Stimulated activated naive CD8-positive, alpha-beta T cell treated with anti-CD3 and anti-CD28 coated beads, Interleukin-15, Interleukin-2, amounts not matched to agents 100 ng/mL and 50 ng/mL, for 24 hours (primary cell): ENCODE measurements around the gene USP51.
"Not testable (repeated sequence)": the region's sequence is repeated elsewhere in the genome, so short reads cannot be mapped to it uniquely, and the experiment has no call there.

ENCODE experiments used
- H3K27ac Mint-ChIP-seq: one replicate; pipeline ENCODE4 v1.8.0; 2021; ENCODE audit warnings: mild to moderate bottlenecking, mixed read lengths
- H3K27me3 Mint-ChIP-seq: one replicate; pipeline ENCODE4 v1.8.0; 2021; ENCODE audit warnings: mixed read lengths
- H3K36me3 Mint-ChIP-seq: one replicate; pipeline ENCODE4 v1.8.0; 2021; ENCODE audit warnings: low read depth, mixed read lengths
- H3K4me1 Mint-ChIP-seq: one replicate; pipeline ENCODE4 v1.8.0; 2021; ENCODE audit warnings: low read depth, mixed read lengths
- H3K4me3 Mint-ChIP-seq: one replicate; pipeline ENCODE4 v1.8.0; 2021; ENCODE audit warnings: mild to moderate bottlenecking, mixed read lengths
- H3K9me3 Mint-ChIP-seq: one replicate; pipeline ENCODE4 v1.8.0; 2021; ENCODE audit warnings: mixed read lengths

The USP51 gene

DNA sequence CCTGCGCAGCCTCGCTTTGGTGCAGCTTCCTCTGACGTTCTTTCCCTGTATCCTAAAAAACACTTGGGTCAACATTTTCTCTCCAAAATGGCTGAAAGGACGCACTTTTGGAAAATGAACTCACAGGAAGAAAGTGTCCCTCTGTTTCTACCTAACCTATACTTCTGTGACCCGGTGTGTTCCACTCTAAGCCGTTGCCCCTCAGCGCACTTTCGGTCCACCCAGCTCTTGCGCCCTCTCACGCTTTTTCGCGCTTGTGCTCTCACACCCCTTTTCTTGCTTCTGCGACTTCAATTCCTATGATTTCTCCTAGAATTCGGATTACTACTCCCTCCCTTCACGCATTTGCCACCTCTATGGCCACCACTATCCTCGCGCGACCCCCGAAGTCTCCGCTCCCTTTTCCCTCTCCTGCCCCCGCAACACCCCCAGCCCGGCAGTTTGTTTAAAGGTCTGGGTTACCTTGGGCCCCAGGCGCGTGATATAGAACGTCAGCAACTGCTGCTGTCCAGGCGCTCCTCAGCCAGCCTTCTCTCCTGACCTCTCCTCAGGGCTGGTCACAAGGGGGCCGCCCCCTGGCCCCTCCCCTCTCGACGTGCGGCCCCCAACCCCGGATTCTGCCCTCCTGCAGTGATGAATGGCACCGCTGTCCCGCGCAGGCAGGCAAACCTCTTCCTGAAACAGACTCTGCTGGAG is at the start of gene USP51:
USP51 (minus strand) TSS at position 535 of the 696 bp plus-strand sequence. CDS start 909 bp downstream, outside the sequence.
- H3K9me3 Mint-ChIP-seq = no peaks in the 10 kb centered on the region
- H3K4me1 Mint-ChIP-seq = peaks cover 14% of the 10 kb centered on the region
- no peaks in the 10 kb centered on the region for H3K36me3 Mint-ChIP-seq
- H3K27me3 Mint-ChIP-seq = no peaks in the 10 kb centered on the region
- H3K27ac Mint-ChIP-seq = peak within 1 kb of the TSS; percentile 89
- peak within 1 kb of the TSS; percentile 87 for H3K4me3 Mint-ChIP-seq

DNA sequence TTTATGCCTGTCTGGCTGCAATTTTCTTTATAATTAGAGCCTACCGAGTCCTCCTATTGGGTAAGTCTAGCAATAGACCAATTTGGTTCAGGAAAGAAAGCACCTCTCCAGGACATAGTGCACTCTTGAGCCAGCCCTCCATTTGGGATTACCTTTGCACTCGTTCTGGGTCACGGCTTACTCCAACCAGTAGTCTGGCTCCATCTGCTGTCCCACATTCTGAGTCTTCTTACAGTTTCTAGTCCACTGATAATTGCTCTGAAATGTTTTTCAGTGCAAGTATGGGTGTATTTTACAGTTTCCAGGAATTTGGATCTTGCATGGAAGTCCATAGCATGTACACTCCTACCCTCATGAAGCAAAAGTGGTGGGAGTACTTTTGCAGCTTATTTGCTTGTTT is 34.8 kb upstream of the USP51 start:
- Mint-ChIP-seq H3K9me3 (no peaks in the 10 kb centered on the region), H3K27me3 (peaks cover 4% of the 10 kb centered on the region), H3K36me3 (no peaks in the 10 kb centered on the region), H3K4me1 (no peaks in the 10 kb centered on the region), H3K4me3 (no peak overlapping the region), H3K27ac (no peak overlapping the region)

DNA sequence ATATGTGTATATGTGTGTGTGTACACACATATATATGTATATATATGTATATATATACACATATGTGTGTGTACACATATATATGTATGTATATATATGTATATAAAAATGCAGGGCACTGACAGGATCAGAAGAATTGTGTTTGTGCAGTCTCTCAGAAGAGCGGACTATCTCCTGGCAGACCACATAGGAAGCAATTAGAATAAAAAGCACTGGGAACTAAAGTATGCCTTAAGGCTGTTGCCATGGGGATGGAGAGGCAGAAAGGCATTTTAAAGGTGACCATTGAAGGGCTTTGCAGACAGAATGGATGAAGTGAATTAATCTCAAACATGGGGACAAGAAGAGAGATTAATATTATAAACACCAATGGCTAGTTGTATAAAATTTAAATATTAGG is 33.7 kb upstream of the USP51 start:
- Mint-ChIP-seq H3K27ac (no peak overlapping the region), H3K9me3 (no peaks in the 10 kb centered on the region), H3K36me3 (no peaks in the 10 kb centered on the region), H3K27me3 (peaks cover 4% of the 10 kb centered on the region), H3K4me1 (no peaks in the 10 kb centered on the region), H3K4me3 (no peak overlapping the region)

DNA sequence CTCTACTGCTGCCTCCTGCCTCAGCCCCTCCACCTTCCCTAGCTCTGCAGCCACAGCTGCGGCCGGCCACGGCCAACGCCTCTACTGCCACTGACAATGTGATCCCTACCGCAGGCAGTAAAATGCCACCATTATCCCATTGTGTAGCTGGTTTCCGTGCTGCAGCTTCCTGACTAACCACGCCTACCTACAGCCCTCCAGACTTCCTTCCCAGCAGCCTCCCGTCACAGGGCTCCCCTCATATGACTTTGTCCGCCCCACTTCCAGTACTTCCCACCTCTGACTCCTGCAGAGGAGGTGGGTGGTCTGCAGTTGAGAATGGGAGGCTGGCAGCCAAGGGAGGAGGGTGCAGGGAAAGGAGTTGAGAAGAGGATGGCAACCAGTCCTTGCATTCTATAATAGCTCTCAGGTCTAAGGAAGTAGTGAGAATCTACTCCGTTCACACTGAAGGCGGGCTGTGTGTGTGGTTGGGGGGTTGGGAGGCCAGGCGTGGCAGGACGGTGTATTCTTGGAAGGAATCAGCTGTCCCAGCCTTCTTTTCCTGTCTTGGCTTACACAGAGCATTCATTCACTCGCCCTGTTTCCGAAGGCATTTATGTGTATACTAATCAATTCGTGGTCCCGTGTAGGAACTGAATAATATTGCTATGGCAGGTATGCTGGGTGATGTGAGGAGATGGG is 33.1 kb upstream of the USP51 start:
- Mint-ChIP-seq H3K27ac (no peak overlapping the region), H3K27me3 (peaks cover 4% of the 10 kb centered on the region), H3K36me3 (no peaks in the 10 kb centered on the region), H3K4me1 (no peaks in the 10 kb centered on the region), H3K9me3 (no peaks in the 10 kb centered on the region), H3K4me3 (no peak overlapping the region)

DNA sequence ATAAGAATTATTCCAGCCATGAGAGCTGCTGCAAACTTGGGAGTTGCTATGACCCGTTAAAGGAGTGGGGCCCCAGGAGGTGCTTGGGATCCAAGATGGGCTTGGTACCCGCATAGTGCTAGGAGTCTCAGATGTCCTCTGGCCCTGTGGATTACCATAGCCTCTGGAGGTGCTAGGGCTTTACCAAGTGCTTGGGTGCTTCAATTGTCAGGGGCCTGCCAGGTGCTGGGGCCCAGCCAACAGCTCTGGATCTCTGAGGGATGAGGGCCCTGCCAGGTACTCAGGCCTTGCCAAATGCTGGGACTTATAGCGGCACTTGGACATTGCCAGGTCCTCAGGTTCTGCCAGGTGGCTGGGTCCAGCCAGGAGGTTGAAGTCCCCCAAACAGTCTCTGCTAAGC is 32.0 kb upstream of the USP51 start:
- Mint-ChIP-seq H3K27ac (no peak overlapping the region), H3K27me3 (peaks cover 4% of the 10 kb centered on the region), H3K4me3 (no peak overlapping the region), H3K9me3 (no peaks in the 10 kb centered on the region), H3K4me1 (no peaks in the 10 kb centered on the region), H3K36me3 (no peaks in the 10 kb centered on the region)

DNA sequence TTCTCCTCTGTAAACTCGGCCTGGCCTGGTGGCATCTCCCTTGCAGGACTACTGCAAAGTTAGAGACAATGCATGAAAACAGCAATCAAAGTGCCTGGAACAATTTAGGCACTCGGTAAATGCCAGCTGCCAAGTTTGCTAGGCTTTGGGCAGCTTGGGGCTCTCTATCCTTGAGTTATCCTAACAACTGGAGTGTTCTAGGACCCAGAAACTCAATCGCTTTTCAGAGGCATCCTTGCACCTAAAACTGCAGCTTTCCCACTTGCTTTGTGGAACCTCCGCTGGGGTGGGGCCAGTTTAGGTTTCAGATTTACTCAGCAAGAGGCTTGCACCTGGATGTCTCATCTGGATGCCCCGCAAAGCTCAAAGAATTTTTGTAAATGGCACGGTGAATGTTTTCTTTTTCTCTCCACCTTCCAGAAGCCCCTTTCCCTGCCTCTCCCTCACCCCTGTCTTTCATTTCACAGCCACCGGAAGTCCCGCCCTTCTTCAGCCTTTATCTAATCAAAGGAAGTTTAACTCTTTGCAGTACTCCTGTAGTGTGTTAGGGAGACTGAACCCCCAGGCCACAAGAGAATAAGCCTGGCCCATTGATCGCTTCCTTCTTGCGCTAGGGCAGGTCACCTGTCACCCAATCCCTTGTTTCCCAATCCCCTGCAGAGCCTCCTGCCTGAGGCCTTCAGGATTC is 27.3 kb upstream of the USP51 start:
- not testable (repeated sequence) for H3K36me3 Mint-ChIP-seq, H3K9me3 Mint-ChIP-seq, H3K4me1 Mint-ChIP-seq, H3K27ac Mint-ChIP-seq, H3K4me3 Mint-ChIP-seq, H3K27me3 Mint-ChIP-seq

DNA sequence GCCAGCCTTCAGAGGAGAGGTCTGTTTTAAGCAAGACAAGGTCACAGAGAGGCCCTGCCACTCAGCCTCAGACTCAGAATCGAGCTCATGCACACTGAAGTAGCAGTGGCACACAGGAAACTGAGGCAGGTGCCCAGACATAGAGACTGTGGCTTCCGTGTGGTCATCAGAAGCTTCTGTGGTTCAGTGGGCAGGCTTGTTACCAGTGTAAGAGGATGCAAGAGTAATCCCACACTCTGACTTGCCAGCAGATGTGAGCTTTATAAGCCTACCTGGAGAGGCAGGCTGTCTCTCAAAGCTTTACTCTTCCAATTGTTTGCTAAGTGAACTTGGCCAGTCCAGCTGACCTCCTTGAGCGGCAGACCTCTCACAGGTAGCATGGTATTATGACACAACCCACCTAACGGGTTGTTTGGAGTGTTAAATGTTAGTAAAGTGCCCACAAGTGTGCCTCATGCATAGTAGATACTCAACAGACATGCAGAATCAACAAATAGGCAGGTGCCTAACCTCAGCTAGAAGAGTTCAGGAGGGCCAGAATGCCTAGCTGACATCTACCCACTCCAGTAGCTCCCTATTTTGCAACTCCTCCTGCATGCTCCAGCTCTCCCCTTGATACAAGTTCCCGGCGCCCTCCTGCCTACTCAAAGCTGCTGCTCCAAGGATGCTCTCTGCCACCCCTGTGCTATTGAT is 23.5 kb upstream of the USP51 start:
- not testable (repeated sequence) for H3K27me3 Mint-ChIP-seq, H3K27ac Mint-ChIP-seq, H3K4me1 Mint-ChIP-seq, H3K36me3 Mint-ChIP-seq, H3K4me3 Mint-ChIP-seq, H3K9me3 Mint-ChIP-seq

DNA sequence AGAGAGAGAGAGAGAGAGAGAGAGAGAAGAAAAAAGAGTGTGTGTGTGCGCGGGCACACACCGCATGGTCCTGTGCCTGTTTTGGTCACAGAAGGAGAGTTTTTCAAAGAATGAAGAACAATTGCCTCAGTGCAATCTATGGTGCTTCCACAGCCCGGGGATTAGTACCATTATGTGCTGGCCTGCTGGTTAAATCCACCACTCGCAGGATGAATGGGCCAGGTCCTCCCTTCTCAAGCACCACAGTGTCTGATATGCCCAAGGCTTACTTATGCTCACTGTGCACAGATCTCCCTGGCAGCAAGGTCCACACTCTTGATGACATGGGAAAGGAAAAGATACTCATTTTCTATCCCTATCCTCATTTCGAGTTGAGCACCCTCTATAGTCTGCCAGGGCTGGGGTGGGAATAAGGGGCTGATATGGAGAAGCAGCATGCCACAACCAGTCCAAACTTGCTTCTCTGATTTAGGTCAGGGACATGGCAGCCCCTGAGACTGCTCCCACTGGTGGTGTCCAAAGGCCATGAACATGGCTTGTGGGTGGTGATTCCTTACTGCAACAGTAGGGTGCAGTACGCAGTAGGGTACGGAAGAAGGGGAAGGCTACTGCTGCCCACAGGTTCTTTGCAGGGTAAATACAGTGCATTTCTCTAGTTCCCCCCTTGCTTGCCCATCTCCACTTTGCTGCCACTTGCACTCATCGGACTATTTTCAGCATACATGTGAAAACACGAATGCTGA is 18.9 kb upstream of the USP51 start:
- H3K27ac Mint-ChIP-seq, H3K4me3 Mint-ChIP-seq, H3K9me3 Mint-ChIP-seq, H3K36me3 Mint-ChIP-seq, H3K4me1 Mint-ChIP-seq, H3K27me3 Mint-ChIP-seq: not testable (repeated sequence)

DNA sequence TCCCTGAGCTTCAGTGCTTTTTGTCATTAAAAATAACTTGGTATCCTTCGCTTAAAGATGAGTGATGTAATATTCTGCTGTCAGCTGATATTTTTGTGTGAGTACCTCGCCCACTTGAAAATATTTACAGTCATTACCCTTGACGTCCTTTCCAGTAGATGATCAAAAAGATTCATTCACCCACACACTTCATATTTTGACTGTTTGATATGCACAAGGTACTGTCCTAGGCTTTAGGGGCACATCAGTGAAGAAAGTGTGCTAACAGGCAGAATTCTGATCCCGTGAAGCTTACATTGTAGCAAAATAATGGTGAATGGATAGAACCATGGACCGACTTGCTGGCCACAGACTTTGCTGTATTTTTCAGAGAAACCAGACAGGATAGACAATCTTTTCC is 18.1 kb upstream of the USP51 start:
- H3K9me3 Mint-ChIP-seq, H3K27me3 Mint-ChIP-seq, H3K27ac Mint-ChIP-seq, H3K4me1 Mint-ChIP-seq, H3K4me3 Mint-ChIP-seq, H3K36me3 Mint-ChIP-seq: not testable (repeated sequence)

DNA sequence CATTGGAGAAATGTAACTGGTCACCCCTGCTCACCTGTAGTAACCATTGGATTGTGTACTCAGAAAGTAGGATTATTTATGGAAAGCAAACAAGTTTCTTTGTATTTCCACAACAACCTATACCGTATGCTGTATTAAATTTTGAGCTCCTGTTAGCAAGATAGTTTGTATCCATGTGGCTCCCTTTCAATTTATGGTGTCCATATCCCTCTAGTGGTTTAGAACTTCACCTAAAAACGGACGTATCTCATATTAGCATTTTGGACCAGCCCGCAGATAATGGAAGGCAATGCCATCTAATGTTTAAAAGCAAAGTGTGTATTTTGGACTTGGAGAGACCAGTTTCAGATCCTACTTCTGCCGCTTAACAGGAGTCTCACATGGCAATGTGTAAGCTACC is 17.4 kb upstream of the USP51 start:
- not testable (repeated sequence) for H3K27ac Mint-ChIP-seq, H3K27me3 Mint-ChIP-seq, H3K4me3 Mint-ChIP-seq, H3K9me3 Mint-ChIP-seq, H3K4me1 Mint-ChIP-seq, H3K36me3 Mint-ChIP-seq

DNA sequence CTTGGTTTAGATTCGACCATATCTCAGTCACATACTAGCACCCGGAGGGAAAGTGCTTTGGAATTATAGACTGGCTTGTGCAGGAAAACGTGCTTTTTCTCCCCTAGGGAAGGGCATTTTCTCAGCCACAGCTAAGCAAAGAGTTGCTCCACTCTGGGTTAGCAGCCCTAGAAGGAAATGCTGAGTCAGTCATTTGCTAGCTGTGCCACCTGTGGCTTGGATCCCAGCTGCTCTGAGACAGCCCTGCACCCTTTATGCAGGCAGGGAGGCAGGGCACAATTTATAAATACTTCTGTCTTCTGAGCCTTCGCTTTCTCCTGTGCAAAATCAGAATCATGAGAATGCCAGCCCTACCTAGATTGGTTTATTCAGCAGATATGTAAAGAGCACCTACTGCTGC is 1.3 kb upstream of the USP51 start:
- no peak overlapping the region for H3K27ac Mint-ChIP-seq
- H3K27me3 Mint-ChIP-seq = no peaks in the 10 kb centered on the region
- no peak overlapping the region for H3K4me3 Mint-ChIP-seq

DNA sequence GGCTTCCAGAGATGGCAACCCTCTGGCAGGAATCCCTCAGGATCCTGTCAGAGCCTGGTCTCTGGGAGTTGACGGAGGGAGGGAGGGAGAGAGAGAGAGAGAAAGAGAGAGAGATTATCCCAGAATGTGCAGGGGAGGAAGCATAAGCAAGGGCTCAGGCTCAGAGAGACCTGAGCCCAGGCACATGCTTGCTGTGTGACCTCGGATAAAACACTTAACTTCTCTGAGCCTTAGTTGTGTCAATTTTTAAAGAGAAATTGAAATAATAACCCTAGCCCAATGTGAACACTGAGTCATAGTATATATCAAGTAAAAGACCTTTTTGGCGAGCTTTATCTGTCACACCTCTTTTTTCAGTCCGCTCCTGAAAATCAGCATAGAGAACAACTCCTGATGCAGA is 473 bp upstream of the USP51 start:
- Mint-ChIP-seq H3K36me3 (no peaks in the 10 kb centered on the region), H3K27me3 (no peaks in the 10 kb centered on the region), H3K4me1 (peaks cover 14% of the 10 kb centered on the region), H3K9me3 (no peaks in the 10 kb centered on the region), H3K4me3 (peak overlapping the region; percentile 87), H3K27ac (peak overlapping the region; percentile 40)

More for the DNA sequence above, 1.3 kb upstream of the USP51 start:
- Mint-ChIP-seq H3K36me3 (no peaks in the 10 kb centered on the region), H3K4me1 (peaks cover 14% of the 10 kb centered on the region), H3K9me3 (no peaks in the 10 kb centered on the region)

DNA sequence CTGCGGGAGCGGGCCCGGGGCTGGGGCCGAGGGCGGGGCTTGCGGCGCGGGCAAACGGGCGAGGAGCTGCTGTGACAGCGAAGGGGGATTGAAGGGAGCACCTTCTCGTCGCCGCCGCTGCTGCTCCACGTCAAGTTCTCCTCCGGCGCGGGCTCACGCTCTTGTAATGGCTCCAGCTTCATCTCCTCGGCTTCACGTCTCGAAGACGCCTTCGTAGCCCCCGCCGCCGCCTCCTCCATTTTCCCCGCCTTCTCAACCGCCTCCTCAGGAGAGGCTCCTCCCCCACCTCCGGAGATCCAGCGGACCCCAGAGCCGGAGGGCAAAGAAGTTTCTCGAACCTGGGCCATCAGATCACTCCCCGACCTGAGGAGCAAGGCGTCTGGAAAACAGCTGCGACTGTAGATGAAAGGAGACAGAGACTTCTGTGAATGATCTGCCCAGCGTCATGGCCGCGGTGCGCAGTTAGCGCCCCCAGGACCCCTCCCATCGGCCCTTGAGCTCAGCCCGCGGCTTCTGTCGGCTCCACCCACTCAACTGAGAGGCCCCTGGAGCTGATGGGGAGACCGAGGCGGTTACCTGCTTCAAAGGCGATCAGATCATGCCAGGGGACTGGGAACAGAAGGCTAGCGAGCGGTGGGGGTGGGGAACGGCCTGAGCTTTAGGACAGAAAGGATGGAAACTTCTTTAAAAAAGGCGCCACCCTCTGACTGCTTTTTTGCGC is 895 bp downstream of the USP51 start:
- H3K4me3 Mint-ChIP-seq = peak overlapping the region; percentile 87
- H3K9me3 Mint-ChIP-seq = no peaks in the 10 kb centered on the region
- no peaks in the 10 kb centered on the region for H3K27me3 Mint-ChIP-seq
- H3K36me3 Mint-ChIP-seq = no peaks in the 10 kb centered on the region
- peak overlapping the region; percentile 89 for H3K27ac Mint-ChIP-seq
- peaks cover 14% of the 10 kb centered on the region for H3K4me1 Mint-ChIP-seq

DNA sequence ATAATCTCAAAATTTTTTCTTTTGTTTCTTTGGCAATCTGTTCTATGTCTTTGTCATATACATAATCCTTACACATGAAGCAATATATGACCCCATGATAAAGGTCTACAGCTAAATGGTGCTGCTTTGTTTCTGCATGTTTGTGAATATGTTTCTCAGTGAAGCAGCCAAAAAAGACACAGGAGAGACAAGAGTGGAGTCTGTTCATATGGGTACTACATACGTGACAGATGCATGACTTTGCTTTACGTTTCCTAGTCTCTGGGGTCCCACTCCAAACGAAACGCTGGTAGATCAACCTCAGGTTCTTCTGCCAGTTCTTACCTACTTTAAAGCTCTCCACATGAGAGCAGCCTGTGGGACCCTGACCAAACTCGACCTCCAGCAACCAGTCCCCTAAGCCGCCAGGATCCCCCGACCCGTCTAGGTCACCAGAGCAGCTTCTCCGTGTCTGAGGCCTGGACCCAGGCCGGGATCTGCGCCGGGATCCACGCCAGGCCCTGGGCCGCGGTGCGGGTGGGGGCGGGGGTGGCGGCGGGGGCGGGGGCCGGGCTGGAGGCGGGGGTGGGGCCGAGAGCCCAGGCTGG is 1.5 kb downstream of the USP51 start:
- Mint-ChIP-seq H3K9me3 (no peaks in the 10 kb centered on the region), H3K27me3 (no peaks in the 10 kb centered on the region), H3K36me3 (no peaks in the 10 kb centered on the region), H3K4me3 (peak overlapping the region; percentile 78), H3K27ac (peak overlapping the region; percentile 31), H3K4me1 (peaks cover 14% of the 10 kb centered on the region)
